Measurements from ENCODE around the gene RPS16. TPM values are rescaled to one million over a fixed set of nuclear protein-coding genes. Genes with fewer than 3 reads are reported as not detected.

The RPS16 gene
- total and polyA plus RNA-seq, 2 of the 13 experiments (the other 11 are each of a cell fraction or from before 2014, with no cell fraction given): 488 to 2,583 TPM

DNA sequence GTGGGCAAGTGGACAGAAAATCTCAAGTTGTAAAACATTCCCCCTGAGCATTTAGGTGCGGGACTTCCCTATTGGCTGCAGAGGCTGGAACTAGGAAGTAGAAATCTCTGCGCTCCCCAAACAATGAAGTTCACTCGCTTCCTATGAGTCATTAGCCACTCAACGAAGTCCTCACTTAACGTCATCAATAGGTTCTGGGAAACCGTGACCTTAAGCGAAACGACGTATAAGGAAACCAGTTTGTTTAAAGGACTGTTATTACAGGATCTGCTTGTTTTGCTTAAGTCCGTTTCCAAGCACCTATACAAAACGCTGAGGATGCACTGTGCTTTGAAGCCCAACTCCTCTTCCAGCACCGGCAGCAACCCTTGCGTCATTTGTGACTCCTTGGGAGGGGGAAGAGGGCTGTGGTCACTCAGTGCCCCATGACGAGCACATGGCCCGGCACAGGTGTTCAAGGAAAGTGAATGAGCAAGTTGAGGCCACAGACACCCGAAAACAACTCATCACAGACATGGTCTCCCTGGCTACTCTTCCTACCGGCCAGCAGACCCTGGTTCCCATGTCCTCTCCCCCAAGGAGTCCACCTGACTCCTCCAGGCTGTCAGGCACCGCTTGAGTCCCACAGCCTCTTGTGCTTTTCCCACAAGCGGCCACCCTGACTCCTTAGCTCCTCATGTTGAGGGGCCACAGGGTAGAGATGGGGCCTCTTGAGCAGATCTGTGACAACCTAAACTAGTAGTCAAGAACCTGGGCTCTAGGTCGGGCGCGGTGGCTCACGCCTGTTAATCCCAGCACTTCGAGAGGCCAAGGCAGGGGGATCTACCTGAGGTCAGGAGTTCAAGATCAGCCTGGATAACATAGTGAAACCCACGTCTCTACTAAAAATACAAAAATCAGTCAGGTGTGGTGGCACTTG lies 4.8 kb downstream of the RPS16 start (continued):
- TF ChIP-seq CEBPB (IDR thresholded peaks at IDR 0.05; ENCODE audit: borderline replicate concordance, low read depth, low read length) (peak; percentile 41; the same call in 1 of the 2 replicates), AKAP8 (CRISPR knock-in tag; IDR thresholded peaks at IDR 0.05) (peak; percentile 35; the same call in 1 of the 2 replicates), ZNF687 (CRISPR knock-in tag; IDR thresholded peaks at IDR 0.05) (peak; percentile 24; the same call in 1 of the 2 replicates), ZNF670 (CRISPR knock-in tag; IDR thresholded peaks at IDR 0.05; ENCODE audit: borderline replicate concordance) (no peak), ZNF329 (CRISPR knock-in tag; IDR thresholded peaks at IDR 0.05; ENCODE audit: low read depth) (no peak), ZNF850 (CRISPR knock-in tag; conservative IDR thresholded peaks at IDR 0.05) (no peak), AGO1 (IDR thresholded peaks at IDR 0.05; ENCODE audit: low read depth, low read length, poor library complexity, severe bottlenecking) (peak; percentile 30), AHR (CRISPR knock-in tag; IDR thresholded peaks at IDR 0.05) (no peak), POLR2A (IDR thresholded peaks at IDR 0.05; ENCODE audit: insufficient read depth in 1 of 2, low read depth in 2 of 2, low read length in 2 of 2) (peak; percentile 6 to 48; a peak in 3 of 4 replicates), FOSL2 (CRISPR knock-in tag; IDR thresholded peaks at IDR 0.05) (peak; percentile 88), MLX (CRISPR knock-in tag; IDR thresholded peaks at IDR 0.05) (no peak)
- TF ChIP-seq, protein P1, sequence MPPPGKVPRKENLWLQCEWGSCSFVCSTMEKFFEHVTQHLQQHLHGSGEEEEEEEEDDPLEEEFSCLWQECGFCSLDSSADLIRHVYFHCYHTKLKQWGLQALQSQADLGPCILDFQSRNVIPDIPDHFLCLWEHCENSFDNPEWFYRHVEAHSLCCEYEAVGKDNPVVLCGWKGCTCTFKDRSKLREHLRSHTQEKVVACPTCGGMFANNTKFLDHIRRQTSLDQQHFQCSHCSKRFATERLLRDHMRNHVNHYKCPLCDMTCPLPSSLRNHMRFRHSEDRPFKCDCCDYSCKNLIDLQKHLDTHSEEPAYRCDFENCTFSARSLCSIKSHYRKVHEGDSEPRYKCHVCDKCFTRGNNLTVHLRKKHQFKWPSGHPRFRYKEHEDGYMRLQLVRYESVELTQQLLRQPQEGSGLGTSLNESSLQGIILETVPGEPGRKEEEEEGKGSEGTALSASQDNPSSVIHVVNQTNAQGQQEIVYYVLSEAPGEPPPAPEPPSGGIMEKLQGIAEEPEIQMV (CRISPR knock-in tag; IDR thresholded peaks at IDR 0.05; ENCODE audit: low read depth): no peak
- TF ChIP-seq, protein P2, sequence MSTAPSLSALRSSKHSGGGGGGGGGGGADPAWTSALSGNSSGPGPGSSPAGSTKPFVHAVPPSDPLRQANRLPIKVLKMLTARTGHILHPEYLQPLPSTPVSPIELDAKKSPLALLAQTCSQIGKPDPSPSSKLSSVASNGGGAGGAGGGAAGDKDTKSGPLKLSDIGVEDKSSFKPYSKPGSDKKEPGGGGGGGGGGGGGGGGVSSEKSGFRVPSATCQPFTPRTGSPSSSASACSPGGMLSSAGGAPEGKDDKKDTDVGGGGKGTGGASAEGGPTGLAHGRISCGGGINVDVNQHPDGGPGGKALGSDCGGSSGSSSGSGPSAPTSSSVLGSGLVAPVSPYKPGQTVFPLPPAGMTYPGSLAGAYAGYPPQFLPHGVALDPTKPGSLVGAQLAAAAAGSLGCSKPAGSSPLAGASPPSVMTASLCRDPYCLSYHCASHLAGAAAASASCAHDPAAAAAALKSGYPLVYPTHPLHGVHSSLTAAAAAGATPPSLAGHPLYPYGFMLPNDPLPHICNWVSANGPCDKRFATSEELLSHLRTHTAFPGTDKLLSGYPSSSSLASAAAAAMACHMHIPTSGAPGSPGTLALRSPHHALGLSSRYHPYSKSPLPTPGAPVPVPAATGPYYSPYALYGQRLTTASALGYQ (CRISPR knock-in tag; IDR thresholded peaks at IDR 0.05): no peak
- TF ChIP-seq, protein P3, sequence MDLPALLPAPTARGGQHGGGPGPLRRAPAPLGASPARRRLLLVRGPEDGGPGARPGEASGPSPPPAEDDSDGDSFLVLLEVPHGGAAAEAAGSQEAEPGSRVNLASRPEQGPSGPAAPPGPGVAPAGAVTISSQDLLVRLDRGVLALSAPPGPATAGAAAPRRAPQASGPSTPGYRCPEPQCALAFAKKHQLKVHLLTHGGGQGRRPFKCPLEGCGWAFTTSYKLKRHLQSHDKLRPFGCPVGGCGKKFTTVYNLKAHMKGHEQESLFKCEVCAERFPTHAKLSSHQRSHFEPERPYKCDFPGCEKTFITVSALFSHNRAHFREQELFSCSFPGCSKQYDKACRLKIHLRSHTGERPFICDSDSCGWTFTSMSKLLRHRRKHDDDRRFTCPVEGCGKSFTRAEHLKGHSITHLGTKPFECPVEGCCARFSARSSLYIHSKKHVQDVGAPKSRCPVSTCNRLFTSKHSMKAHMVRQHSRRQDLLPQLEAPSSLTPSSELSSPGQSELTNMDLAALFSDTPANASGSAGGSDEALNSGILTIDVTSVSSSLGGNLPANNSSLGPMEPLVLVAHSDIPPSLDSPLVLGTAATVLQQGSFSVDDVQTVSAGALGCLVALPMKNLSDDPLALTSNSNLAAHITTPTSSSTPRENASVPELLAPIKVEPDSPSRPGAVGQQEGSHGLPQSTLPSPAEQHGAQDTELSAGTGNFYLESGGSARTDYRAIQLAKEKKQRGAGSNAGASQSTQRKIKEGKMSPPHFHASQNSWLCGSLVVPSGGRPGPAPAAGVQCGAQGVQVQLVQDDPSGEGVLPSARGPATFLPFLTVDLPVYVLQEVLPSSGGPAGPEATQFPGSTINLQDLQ (CRISPR knock-in tag; IDR thresholded peaks at IDR 0.05): no peak

Data from HepG2 (cell line).